IMR-90 (cell line): ENCODE data around the gene ZNF267. TPM values are rescaled to one million over a fixed set of nuclear protein-coding genes. Genes with fewer than 3 reads are reported as not detected.

Experiments used
- ATAC-seq: fragments of 200-7000 bp; cut with Tn5 transposase; 2 replicates; pipeline ENCODE4 v1.9.1; 2020; ENCODE audit warnings: low read depth, mild to moderate bottlenecking, moderate library complexity
- BruUV-seq: library from RNA; stranded (reverse); fragments of 400-500 nt; replicated peaks from 2 replicates; lab custom pipeline; 2021; lab: Mats Ljungman, UMichigan
- CTCF ChIA-PET: fragments of 300-600 bp; formaldehyde crosslinking; extraction: SDS; loops from one replicate; lab custom pipeline; 2021; ENCODE audit warnings: antibody characterized with exemption; lab: Yijun Ruan, JAX
- POLR2A ChIA-PET: fragments of 300-600 bp; sonication (Branson Sonifier 250); formaldehyde crosslinking; loops from one replicate; lab custom pipeline; 2022; ENCODE audit warnings: antibody characterized with exemption; ENCODE audit not compliant: unreplicated experiment; lab: Charles Lee
- DNase-seq: peaks from one replicate; pipeline ENCODE4 v3.0.0; 2013
- H2AFZ ChIP-seq: replicated peaks from 2 replicates; pipeline ENCODE3; 2013; ENCODE audit warnings: low read length, mild to moderate bottlenecking; ENCODE audit not compliant: poor library complexity
- H2AK5ac ChIP-seq: 2 replicates; pipeline ENCODE4 v1.6.1; 2013; ENCODE audit warnings: low read depth, low read length, inconsistent platforms
- H2AK9ac ChIP-seq: replicated peaks from 2 replicates; pipeline ENCODE3; 2013; ENCODE audit warnings: mild to moderate bottlenecking, low read depth, low read length, moderate library complexity; ENCODE audit not compliant: poor library complexity
- H2BK120ac ChIP-seq: 2 replicates; pipeline ENCODE4 v1.6.1; 2013; ENCODE audit warnings: low read depth, low read length, inconsistent platforms
- H2BK15ac ChIP-seq: 3 replicates; pipeline ENCODE4 v1.6.1; 2013; ENCODE audit warnings: low read depth, low read length, inconsistent platforms
- H2BK20ac ChIP-seq: 2 replicates; pipeline ENCODE4 v1.6.1; 2013; ENCODE audit warnings: low read depth, mild to moderate bottlenecking, inconsistent platforms, low read length, moderate library complexity
- H2BK5ac ChIP-seq: 2 replicates; pipeline ENCODE4 v1.6.1; 2013; ENCODE audit warnings: mild to moderate bottlenecking, low read depth, low read length, inconsistent platforms; ENCODE audit not compliant: poor library complexity, severe bottlenecking
- H3K14ac ChIP-seq: replicated peaks from 2 replicates; pipeline ENCODE4 v1.6.1; 2013; ENCODE audit warnings: low read depth, low read length, inconsistent platforms
- H3K18ac ChIP-seq: 2 replicates; pipeline ENCODE4 v1.6.1; 2013; ENCODE audit warnings: low read depth, low read length, control low read depth
- H3K23ac ChIP-seq: 2 replicates; pipeline ENCODE4 v1.6.1; 2013; ENCODE audit warnings: low read depth, low read length, inconsistent platforms
- H3K27ac ChIP-seq: 2 replicates; pipeline ENCODE4 v1.5.1; 2013; ENCODE audit warnings: mild to moderate bottlenecking, control low read depth, low read length; ENCODE audit not compliant: insufficient read depth
- H3K27me3 ChIP-seq: 2 replicates; pipeline ENCODE4 v1.6.1; 2013; ENCODE audit warnings: low read length; ENCODE audit not compliant: control insufficient read depth, insufficient read depth
- H3K36me3 ChIP-seq: 2 replicates; pipeline ENCODE4 v1.6.1; 2013; ENCODE audit warnings: low read length, mixed read lengths; ENCODE audit not compliant: control insufficient read depth, insufficient read depth
- H3K4ac ChIP-seq: 2 replicates; pipeline ENCODE4 v1.6.1; 2013; ENCODE audit warnings: low read depth, low read length, inconsistent platforms
- H3K4me1 ChIP-seq: 2 replicates; pipeline ENCODE4 v1.6.1; 2013; ENCODE audit warnings: low read length, mixed read lengths; ENCODE audit not compliant: control insufficient read depth, insufficient read depth
- H3K4me2 ChIP-seq: 2 replicates; pipeline ENCODE4 v1.6.1; 2013; ENCODE audit warnings: low read depth, mild to moderate bottlenecking, control low read depth, low read length, moderate library complexity
- H3K4me3 ChIP-seq: 2 replicates; pipeline ENCODE4 v1.5.1; 2013; ENCODE audit warnings: low read depth, mild to moderate bottlenecking, control low read depth, low read length, moderate library complexity; ENCODE audit not compliant: insufficient read depth
- H3K56ac ChIP-seq: 2 replicates; pipeline ENCODE4 v1.6.1; 2013; ENCODE audit warnings: low read length, inconsistent platforms; ENCODE audit not compliant: insufficient read depth; ENCODE audit errors: extremely low read depth
- H3K79me1 ChIP-seq, 2 experiments: 2 replicates each; pipeline ENCODE4 v1.6.1; 2013; ENCODE audit warnings: low read length in 2 of 2, inconsistent platforms in 1 of 2, low read depth in 1 of 2
- H3K9ac ChIP-seq: 2 replicates; pipeline ENCODE4 v1.6.1; 2013; ENCODE audit warnings: low read depth, low read length, control low read depth
- H3K9me1 ChIP-seq: 2 replicates; pipeline ENCODE4 v1.6.1; 2013; ENCODE audit warnings: low read length, inconsistent platforms; ENCODE audit not compliant: insufficient read depth
- H3K9me3 ChIP-seq: 2 replicates; pipeline ENCODE4 v1.6.1; 2013; ENCODE audit warnings: low read length; ENCODE audit not compliant: control insufficient read depth, insufficient read depth
- H4K20me1 ChIP-seq: 2 replicates; pipeline ENCODE4 v1.6.1; 2013; ENCODE audit warnings: low read length, inconsistent platforms; ENCODE audit not compliant: insufficient read depth
- H4K5ac ChIP-seq: 2 replicates; pipeline ENCODE4 v1.6.1; 2013; ENCODE audit warnings: mild to moderate bottlenecking, low read depth, low read length, control low read depth
- H4K8ac ChIP-seq, 2 experiments: 2 replicates each; pipeline ENCODE4 v1.6.1; 2013; ENCODE audit warnings: low read depth in 2 of 2, low read length in 2 of 2, control low read depth in 1 of 2, inconsistent platforms in 1 of 2
- H4K91ac ChIP-seq: 2 replicates; pipeline ENCODE4 v1.6.1; 2013; ENCODE audit warnings: low read depth, low read length, inconsistent platforms; ENCODE audit not compliant: insufficient read depth
- MXI1 ChIP-seq: IDR thresholded peaks from 2 replicates; pipeline ENCODE4 v1.6.1; 2012; ENCODE audit warnings: low read depth, mild to moderate bottlenecking, low read length, moderate library complexity, borderline replicate concordance
- NFE2L2 ChIP-seq: fragments of 150-350 bp; IDR thresholded peaks from 2 replicates; pipeline ENCODE4 v1.6.1; 2016; ENCODE audit warnings: low read depth, mild to moderate bottlenecking, low read length
- POLR2A ChIP-seq: IDR thresholded peaks from 2 replicates; pipeline ENCODE4 v1.6.1; 2012; ENCODE audit warnings: mild to moderate bottlenecking, low read depth, low read length
- RFX5 ChIP-seq: IDR thresholded peaks from 2 replicates; pipeline ENCODE4 v1.8.0; 2012; ENCODE audit warnings: low read depth, mild to moderate bottlenecking, low read length, moderate library complexity
- WGBS, 2 experiments: methylation state at CpG; one replicate each; pipeline versions ENCODE4 v1.1.5 to v1.1.7; 2013; ENCODE audit warnings: missing lambda C conversion rate in 2 of 2; ENCODE audit not compliant: insufficient read length in 1 of 2; ENCODE audit errors: extremely low coverage in 2 of 2; 5-methylcytosine and 5-hydroxymethylcytosine counted together
- dilution Hi-C: fragments of 300-500 bp; cut with HindIII; formaldehyde crosslinking; loops from one replicate; pipeline ENCODE4 v1.14.3; 2018; ENCODE audit warnings: low sequenced_read_pairs; ENCODE audit not compliant: unreplicated experiment
- in situ Hi-C: fragments of 300-500 bp; cut with MboI; formaldehyde crosslinking; loops from 3 replicates; pipeline ENCODE4 v1.14.3; 2019; ENCODE audit warnings: low sequenced_read_pairs, inconsistent platforms, mixed read lengths
- intact Hi-C: fragments of 100-400 bp; cut with micrococcal nuclease; formaldehyde crosslinking; loops from 2 replicates; pipeline ENCODE4 v1.10.0; 2022
- polyA plus RNA-seq, 3 experiments: library from polyadenylated mRNA; depleted of rRNA; stranded (reverse); fragments of >200 nt; gene quantifications; 2 replicates each; pipeline ENCODE4 v1.2.3, GENCODE V29; 2012; ENCODE audit warnings: low replicate concordance in 1 of 3
- total RNA-seq: library from RNA; depleted of rRNA; stranded (reverse); fragments of >200 nt; gene quantifications from 2 replicates; pipeline ENCODE4 v1.2.3, GENCODE V29; 2012
- TF ChIP-seq, protein P1 (sequence below): fragments of 150-350 bp; IDR thresholded peaks from 2 replicates; pipeline ENCODE4 v1.6.1; 2017; ENCODE audit warnings: mild to moderate bottlenecking, antibody characterized with exemption, low read length, low read depth
- TF ChIP-seq, protein P2 (sequence below): conservative IDR thresholded peaks from 2 replicates; pipeline ENCODE4 v1.5.1; 2012; ENCODE audit warnings: mild to moderate bottlenecking, low read depth, low read length, improper control_type of control experiment

The ZNF267 gene
- total and polyA plus RNA-seq, 2 of the 4 experiments (the other 2 are of a cell fraction): 2.5 to 15.6 TPM

DNA sequence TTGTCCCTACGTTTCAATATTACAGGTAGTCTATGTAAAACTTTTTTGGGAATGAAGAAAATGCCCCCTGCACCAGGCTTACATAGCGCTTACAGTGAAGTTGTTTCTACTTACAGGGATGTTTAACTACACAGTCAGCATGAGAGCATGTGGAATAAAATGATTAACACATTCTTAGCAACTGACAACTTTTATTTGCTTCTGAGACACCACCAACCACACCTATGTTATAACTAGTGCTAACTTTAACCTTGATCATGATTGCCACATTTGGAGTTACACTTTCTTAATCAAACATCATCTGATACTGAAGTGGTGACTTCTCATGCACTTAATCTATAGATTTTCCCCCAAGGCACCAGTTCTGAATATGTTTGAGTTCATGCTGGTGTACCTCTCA, 20.3 kb upstream of the ZNF267 start:
- H3K56ac ChIP-seq: no peak overlapping the region
- dilution Hi-C loops: no loop called here
- H4K20me1 ChIP-seq: no peaks in the 10 kb centered on the region
- H3K9me1 ChIP-seq: no peaks in the 10 kb centered on the region
- no peak for TF ChIP-seq NFE2L2
- no peak for TF ChIP-seq RFX5
- no peak for TF ChIP-seq MXI1
- TF ChIP-seq, protein P1, sequence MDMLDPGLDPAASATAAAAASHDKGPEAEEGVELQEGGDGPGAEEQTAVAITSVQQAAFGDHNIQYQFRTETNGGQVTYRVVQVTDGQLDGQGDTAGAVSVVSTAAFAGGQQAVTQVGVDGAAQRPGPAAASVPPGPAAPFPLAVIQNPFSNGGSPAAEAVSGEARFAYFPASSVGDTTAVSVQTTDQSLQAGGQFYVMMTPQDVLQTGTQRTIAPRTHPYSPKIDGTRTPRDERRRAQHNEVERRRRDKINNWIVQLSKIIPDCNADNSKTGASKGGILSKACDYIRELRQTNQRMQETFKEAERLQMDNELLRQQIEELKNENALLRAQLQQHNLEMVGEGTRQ: no peak
- TF ChIP-seq POLR2A: no peak
- TF ChIP-seq, protein P2, sequence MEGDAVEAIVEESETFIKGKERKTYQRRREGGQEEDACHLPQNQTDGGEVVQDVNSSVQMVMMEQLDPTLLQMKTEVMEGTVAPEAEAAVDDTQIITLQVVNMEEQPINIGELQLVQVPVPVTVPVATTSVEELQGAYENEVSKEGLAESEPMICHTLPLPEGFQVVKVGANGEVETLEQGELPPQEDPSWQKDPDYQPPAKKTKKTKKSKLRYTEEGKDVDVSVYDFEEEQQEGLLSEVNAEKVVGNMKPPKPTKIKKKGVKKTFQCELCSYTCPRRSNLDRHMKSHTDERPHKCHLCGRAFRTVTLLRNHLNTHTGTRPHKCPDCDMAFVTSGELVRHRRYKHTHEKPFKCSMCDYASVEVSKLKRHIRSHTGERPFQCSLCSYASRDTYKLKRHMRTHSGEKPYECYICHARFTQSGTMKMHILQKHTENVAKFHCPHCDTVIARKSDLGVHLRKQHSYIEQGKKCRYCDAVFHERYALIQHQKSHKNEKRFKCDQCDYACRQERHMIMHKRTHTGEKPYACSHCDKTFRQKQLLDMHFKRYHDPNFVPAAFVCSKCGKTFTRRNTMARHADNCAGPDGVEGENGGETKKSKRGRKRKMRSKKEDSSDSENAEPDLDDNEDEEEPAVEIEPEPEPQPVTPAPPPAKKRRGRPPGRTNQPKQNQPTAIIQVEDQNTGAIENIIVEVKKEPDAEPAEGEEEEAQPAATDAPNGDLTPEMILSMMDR: no peak
- H3K4me3 ChIP-seq: no peak overlapping the region
- H3K9me3 ChIP-seq: peaks cover 6% of the 10 kb centered on the region
- no peak overlapping the region for H2AK5ac ChIP-seq
- POLR2A ChIA-PET: no interaction called here
- no peaks in the 10 kb centered on the region for H3K4me1 ChIP-seq
- ATAC-seq (no peak), DNase-seq (no peak)
- no peak overlapping the region for H4K8ac ChIP-seq
- in situ Hi-C loops: loop anchor here (25.0 kb wide), 1 partner anchor 391 kb away; the partner anchor contains the start of genes ARMC5 and TGFB1I1
- H3K4me2 ChIP-seq: no peak overlapping the region
- H2BK5ac ChIP-seq: no peak overlapping the region
- no peak overlapping the region for H2BK20ac ChIP-seq
- H2AFZ ChIP-seq: no peak overlapping the region
- H3K18ac ChIP-seq: no peak overlapping the region
- H3K27ac ChIP-seq: no peak overlapping the region
- no CpG with 5 or more reads among the region's 2 CpGs for WGBS, 2 experiments
- H2AK9ac ChIP-seq: no peak overlapping the region
- no peak overlapping the region for H3K14ac ChIP-seq
- no peaks in the 10 kb centered on the region for H3K79me1 ChIP-seq
- no peak overlapping the region for H3K4ac ChIP-seq
- intact Hi-C loops: no loop called here
- CTCF ChIA-PET: no interaction called here
- H2BK15ac ChIP-seq: no peak overlapping the region
- H3K27me3 ChIP-seq: no peaks in the 10 kb centered on the region; the same call in 1 of the 2 replicates
- no peaks in the 10 kb centered on the region for H3K36me3 ChIP-seq
- no peak overlapping the region for H2BK120ac ChIP-seq
- no peak overlapping the region for H4K91ac ChIP-seq
- no peak overlapping the region for H4K5ac ChIP-seq
- no peak overlapping the region for H3K9ac ChIP-seq
- no peak overlapping the region for H3K23ac ChIP-seq
- no TSS peak for BruUV-seq
